ENCODE results near the gene ZBTB38.
A peak's percentile ranks its signal among the peaks of the same experiment; 100 is the strongest.

ZBTB38 gene

GRCh38 chr3:141407047-141407446 is 38.7 kb downstream of the ZBTB38 start:
- no peak for DNase-seq

- no peak for DNase-seq
Observed at GRCh38 chr3:141407825-141408224, 39.5 kb downstream of the ZBTB38 start.

GRCh38 chr3:141408596-141408995 is 40.3 kb downstream of the ZBTB38 start:
- no peak for DNase-seq

GRCh38 chr3:141409940-141410241 is 41.6 kb downstream of the ZBTB38 start:
- no peak for DNase-seq

- DNase-seq: no peak
Observed at GRCh38 chr3:141410408-141410807, 42.1 kb downstream of the ZBTB38 start.

- DNase-seq: no peak
Observed at GRCh38 chr3:141410846-141411245, 42.5 kb downstream of the ZBTB38 start.

- peak; percentile 73 for DNase-seq
Observed at GRCh38 chr3:141411251-141411771, 43.0 kb downstream of the ZBTB38 start.

- peak; percentile 70 for DNase-seq
Observed at GRCh38 chr3:141412087-141412935, 44.0 kb downstream of the ZBTB38 start.

- no peak for DNase-seq
Observed at GRCh38 chr3:141412936-141413354, 44.6 kb downstream of the ZBTB38 start.

- peak; percentile 40 for DNase-seq
Observed at GRCh38 chr3:141413391-141413790, 45.1 kb downstream of the ZBTB38 start.

- DNase-seq: peak; percentile 72
Observed at GRCh38 chr3:141413801-141414689, 45.7 kb downstream of the ZBTB38 start.

GRCh38 chr3:141414800-141415462 is 46.6 kb downstream of the ZBTB38 start:
- no peak for DNase-seq

GRCh38 chr3:141415953-141416352 is 47.6 kb downstream of the ZBTB38 start:
- DNase-seq: no peak

Measured in activated CD8-positive, alpha-beta memory T cell treated with anti-CD3 and anti-CD28 coated beads for 24 hours (primary cell).